K562 (cell line): ENCODE data around the gene VGLL4. TPM values are rescaled to one million over a fixed set of nuclear protein-coding genes. Genes with fewer than 3 reads are reported as not detected.

Experiments
- BCL6 ChIP-seq: fragments of 250-450 bp; sonication (Bioruptor Pico); IDR thresholded peaks from 2 replicates; pipeline ENCODE4 v1.4.0; 2020
- BRD4 ChIP-seq: fragments of 200-600 bp; sonication (generic); IDR thresholded peaks from 2 replicates; pipeline ENCODE4 v1.6.1; 2017; ENCODE audit warnings: inconsistent platforms
- DACH1 ChIP-seq: fragments of 450-650 bp; IDR thresholded peaks from 2 replicates; pipeline ENCODE4 v1.6.1; 2018; ENCODE audit not compliant: partially characterized antibody
- E2F6 ChIP-seq, 2 experiments: IDR thresholded peaks; 2 replicates each; pipeline ENCODE4 v1.6.1; 2011; ENCODE audit warnings: borderline replicate concordance in 1 of 2, control low read depth in 1 of 2, low read depth in 1 of 2, low read length in 1 of 2, mild to moderate bottlenecking in 1 of 2, mixed read lengths in 1 of 2, moderate library complexity in 1 of 2; ENCODE audit not compliant: insufficient read depth in 1 of 2, insufficient read length in 1 of 2, poor library complexity in 1 of 2, severe bottlenecking in 1 of 2; ENCODE audit errors: extremely low read depth in 1 of 2
- ELF4 ChIP-seq: fragments of 450-650 bp; formaldehyde crosslinking; IDR thresholded peaks from 2 replicates; pipeline ENCODE4 v1.4.0; 2022; ENCODE audit warnings: missing genetic modification characterization
- ELK1 ChIP-seq: sonication (generic); formaldehyde crosslinking; IDR thresholded peaks from 2 replicates; pipeline ENCODE4 v1.8.1; 2022; ENCODE audit warnings: missing genetic modification reagents
- ETV1 ChIP-seq: fragments of 450-650 bp; conservative IDR thresholded peaks from 2 replicates; pipeline ENCODE4 v1.6.1; 2016; ENCODE audit warnings: missing genetic modification characterization, control low read depth, low read depth, missing compliant biosample characterization
- GATA2 ChIP-seq: sonication (generic); formaldehyde crosslinking; IDR thresholded peaks from 2 replicates; pipeline ENCODE4 v1.4.0; 2020; ENCODE audit warnings: mild to moderate bottlenecking, missing genetic modification reagents
- GATAD2B ChIP-seq: fragments of 450-650 bp; IDR thresholded peaks from 2 replicates; pipeline ENCODE4 v1.6.1; 2017; ENCODE audit warnings: mild to moderate bottlenecking, borderline replicate concordance
- HDAC2 ChIP-seq: fragments of 450-650 bp; IDR thresholded peaks from 2 replicates; pipeline ENCODE4 v1.6.1; 2016; ENCODE audit warnings: mild to moderate bottlenecking
- HMGN3 ChIP-seq: IDR thresholded peaks from 2 replicates; pipeline ENCODE4 v1.6.1; 2011; ENCODE audit warnings: borderline replicate concordance, low read depth, mild to moderate bottlenecking, mixed read lengths, low read length; ENCODE audit not compliant: insufficient read length; ENCODE audit errors: extremely low read depth
- KAT7 ChIP-seq: sonication (generic); formaldehyde crosslinking; IDR thresholded peaks from 2 replicates; pipeline ENCODE4 v1.8.0; 2022; ENCODE audit warnings: missing genetic modification reagents, mild to moderate bottlenecking, borderline replicate concordance
- NCOA2 ChIP-seq, 2 experiments: fragments of 450-650 bp; IDR thresholded peaks; 2 replicates each; pipeline ENCODE4 v1.6.1; 2018; ENCODE audit warnings: mild to moderate bottlenecking in 2 of 2, moderate library complexity in 1 of 2; ENCODE audit not compliant: partially characterized antibody in 2 of 2
- NFIX ChIP-seq: fragments of 250-450 bp; sonication (Bioruptor Pico); IDR thresholded peaks from 2 replicates; pipeline ENCODE4 v1.4.0; 2020; ENCODE audit warnings: low read depth, mild to moderate bottlenecking, moderate library complexity
- PBX2 ChIP-seq, 2 experiments: IDR thresholded peaks in 1 of 2; conservative IDR thresholded peaks in 1 of 2; 2 replicates each; pipeline ENCODE4 v1.6.1; 2016; ENCODE audit warnings: low read depth in 2 of 2, mild to moderate bottlenecking in 1 of 2, missing compliant biosample characterization in 1 of 2, missing genetic modification characterization in 1 of 2, moderate library complexity in 1 of 2
- PKNOX1 ChIP-seq: fragments of 450-650 bp; IDR thresholded peaks from 2 replicates; pipeline ENCODE4 v1.6.1; 2016
- POLR2A ChIP-seq: fragments of 450-650 bp; conservative IDR thresholded peaks from 2 replicates; pipeline ENCODE4 v1.6.1; 2016
- SMARCE1 ChIP-seq: fragments of 450-650 bp; IDR thresholded peaks from 2 replicates; pipeline ENCODE4 v1.7.1; 2016; ENCODE audit warnings: mild to moderate bottlenecking
- SOX6 ChIP-seq: fragments of 450-650 bp; IDR thresholded peaks from 2 replicates; pipeline ENCODE4 v1.6.1; 2014; ENCODE audit warnings: mild to moderate bottlenecking
- STAG1 ChIP-seq: sonication (generic); formaldehyde crosslinking; IDR thresholded peaks from 2 replicates; pipeline ENCODE4 v1.5.0; 2020; ENCODE audit warnings: missing genetic modification reagents, borderline replicate concordance
- TAL1 ChIP-seq: fragments of 450-650 bp; IDR thresholded peaks from 2 replicates; pipeline ENCODE4 v1.6.1; 2016; ENCODE audit warnings: mild to moderate bottlenecking
- TFAP4 ChIP-seq: sonication (generic); formaldehyde crosslinking; IDR thresholded peaks from 2 replicates; pipeline ENCODE4 v1.8.0; 2022; ENCODE audit warnings: missing genetic modification reagents, mild to moderate bottlenecking, moderate library complexity, borderline replicate concordance
- ZNF217 ChIP-seq: sonication (generic); formaldehyde crosslinking; IDR thresholded peaks from 2 replicates; pipeline ENCODE4 v1.8.0; 2022; ENCODE audit warnings: mild to moderate bottlenecking, missing genetic modification reagents
- ZNF717 ChIP-seq: fragments of 250-450 bp; sonication (Bioruptor Pico); IDR thresholded peaks from 2 replicates; pipeline ENCODE4 v1.5.0; 2021
- polyA plus RNA-seq, 8 experiments: library from polyadenylated mRNA; depleted of rRNA in 4 of 8; stranded (reverse) in 5 of 8; unstranded in 3 of 8; fragments of >200 nt; fragmentation: Nextera tagmentation in 2 of 8; fragmentation: Illumina TruSeq in 1 of 8; extraction: Ambion mirVana in 2 of 8; extraction: Trizol in 1 of 8; gene quantifications; 2 replicates each; pipeline versions ENCODE4 v1.2.1 to v1.2.3, GENCODE V29; 2011 to 2014; ENCODE audit warnings: inconsistent platforms in 1 of 8, missing spikeins in 1 of 8
- total RNA-seq, 7 experiments: library from RNA; depleted of rRNA in 6 of 7; stranded (reverse); fragments of >200 nt in 6 of 7; fragmentation: Illumina TruSeq in 2 of 7; extraction: Trizol in 2 of 7; gene quantifications; 2 replicates each; pipeline versions ENCODE4 v1.2.1 to v1.2.3, GENCODE V29; 2011 to 2021; ENCODE audit warnings: low replicate concordance in 1 of 7

The VGLL4 gene
- total and polyA plus RNA-seq, 9 of the 15 experiments (the other 6 are each of a cell fraction or from before 2014, with no cell fraction given): 0.27 to 10.9 (median 8.6) TPM

- no peak; the same call in 1 of the 2 replicates for TF ChIP-seq TFAP4
- TF ChIP-seq TAL1: no peak
- TF ChIP-seq SMARCE1: no peak
- no peak for TF ChIP-seq GATA2 (CRISPR knock-in tag)
- no peak for TF ChIP-seq ELF4
- no peak; the same call in 1 of the 2 replicates for TF ChIP-seq ETV1
- no peak for TF ChIP-seq BRD4
- no peak for TF ChIP-seq ZNF717 (CRISPR knock-in tag)
- no peak for TF ChIP-seq BCL6
- TF ChIP-seq ZNF217 (CRISPR knock-in tag): no peak
- TF ChIP-seq PKNOX1: no peak
- no peak for TF ChIP-seq NFIX (CRISPR knock-in tag)
- TF ChIP-seq KAT7 (CRISPR knock-in tag): 0 out of 2 replicates have a peak, but pooled peaks have one; percentile 51
- no peak for TF ChIP-seq SOX6
- TF ChIP-seq HDAC2: no peak
- no peak for TF ChIP-seq STAG1 (CRISPR knock-in tag)
- TF ChIP-seq ELK1 (CRISPR knock-in tag): no peak
- no peak for TF ChIP-seq DACH1
- no peak for TF ChIP-seq PBX2 (CRISPR knock-in tag; IDR thresholded peaks at IDR 0.05; ENCODE audit: low read depth)
- no peak for TF ChIP-seq PBX2 (tag; conservative IDR thresholded peaks at IDR 0.05; ENCODE audit: low read depth)
- TF ChIP-seq HMGN3: peak; percentile 30
- TF ChIP-seq NCOA2 (IDR thresholded peaks at IDR 0.05; ENCODE audit: partially characterized antibody in 2 of 2): no peak
- TF ChIP-seq GATAD2B: no peak
- peak; percentile 77 for TF ChIP-seq POLR2A
- TF ChIP-seq E2F6 (IDR thresholded peaks at IDR 0.05; ENCODE audit: borderline replicate concordance in 1 of 2, extremely low read depth in 1 of 2, insufficient read depth in 1 of 2, insufficient read length in 1 of 2, low read depth in 1 of 2, low read length in 1 of 2, poor library complexity in 1 of 2, severe bottlenecking in 1 of 2): peak; percentile 56 to 76
These were observed at the start of gene VGLL4 (continued) for GRCh38 chr3:11643605-11644087.
